Stomach (tissue), 9 donors: ENCODE measurements around the gene PTPRD. TPM values are rescaled to one million over a fixed set of nuclear protein-coding genes. Genes with fewer than 3 reads are reported as not detected.

Source experiments
- DNase-seq, 2 donors: peaks; one replicate each; pipeline versions ENCODE4 v3.0.0 to v3.0.0-alpha.2; 2013 to 2019
- H3K27ac ChIP-seq, 5 donors: fragments of 200-600 bp in 4 of 5; sonication (generic) in 4 of 5; one replicate each; pipeline ENCODE4 v1.5.1; 2013 to 2019; ENCODE audit warnings: mild to moderate bottlenecking in 1 of 5, moderate library complexity in 1 of 5
- H3K27me3 ChIP-seq, 3 donors: fragments of 200-600 bp; sonication (generic); one replicate each; pipeline ENCODE4 v1.5.1; 2017 to 2019; ENCODE audit warnings: mixed run types in 1 of 3
- H3K36me3 ChIP-seq, 4 donors: fragments of 200-600 bp; sonication (generic); 1 replicate in 3 of 4; 2 replicates in 1 of 4; pipeline ENCODE4 v1.5.1; 2016 to 2019
- H3K4me1 ChIP-seq, 4 donors: fragments of 200-600 bp; sonication (generic); one replicate each; pipeline ENCODE4 v1.5.1; 2016 to 2019
- H3K4me3 ChIP-seq, 4 donors: fragments of 200-600 bp; sonication (generic) in 3 of 4; one replicate each; pipeline ENCODE4 v1.5.1; 2016 to 2019; ENCODE audit warnings: mild to moderate bottlenecking in 1 of 4
- H3K9me3 ChIP-seq, 4 donors: fragments of 200-600 bp; sonication (generic); one replicate each; pipeline ENCODE4 v1.5.1; 2016 to 2019
- CTCF ChIP-seq, 7 experiments: fragments of 450-650 bp in 4 of 7; fragments of 200-600 bp in 3 of 7; sonication (generic) in 3 of 7; IDR thresholded peaks; one replicate each; pipeline ENCODE4 v1.5.1; 2016 to 2019; ENCODE audit warnings: antibody characterized with exemption in 7 of 7, control low read depth in 2 of 7, mild to moderate bottlenecking in 1 of 7
- EP300 ChIP-seq: sonication (generic); formaldehyde crosslinking; IDR thresholded peaks from one replicate; pipeline ENCODE4 v1.6.1; 2017; ENCODE audit warnings: antibody characterized with exemption
- POLR2A ChIP-seq, 4 donors: fragments of 450-650 bp; IDR thresholded peaks; one replicate each; pipeline ENCODE4 v1.6.1; 2016; ENCODE audit warnings: antibody characterized with exemption in 4 of 4, control low read depth in 2 of 4, mild to moderate bottlenecking in 1 of 4, moderate library complexity in 1 of 4
- POLR2AphosphoS5 ChIP-seq, 3 donors: sonication (generic); formaldehyde crosslinking; IDR thresholded peaks; one replicate each; pipeline ENCODE4 v1.6.1; 2016; ENCODE audit warnings: antibody characterized with exemption in 3 of 3
- WGBS, 5 donors: extraction: QIAGEN DNeasy Blood & Tissue Kit in 3 of 5; methylation state at CpG; one replicate each; pipeline versions ENCODE4 v1.1.5 to v1.1.7; 2013 to 2018; 5-methylcytosine and 5-hydroxymethylcytosine counted together
- intact Hi-C: fragments of 100-400 bp; cut with DNase I; formaldehyde crosslinking; loops from one replicate; pipeline ENCODE4 v1.15.1; 2023; ENCODE audit warnings: low total_unique reads
- polyA plus RNA-seq, 3 donors: library from polyadenylated mRNA; stranded (reverse); fragments of 200-250 nt; gene quantifications; one replicate each; pipeline ENCODE4 v1.2.3, GENCODE V29; 2013
- total RNA-seq, 5 donors: library from RNA; depleted of rRNA; stranded (reverse); fragments of >200 nt; gene quantifications; one replicate each; pipeline versions ENCODE4 v1.1.0 to v1.2.3, GENCODE V29; 2014 to 2016
- donor health status: healthy with polysubstance abuse.
- donor health status: Bipolar disorder and iron deficiency.
- donor health status: healthy.

Gene PTPRD
- total and polyA plus RNA-seq, 8 donors = 0.12 to 53.1 (median 1.2) TPM

DNA sequence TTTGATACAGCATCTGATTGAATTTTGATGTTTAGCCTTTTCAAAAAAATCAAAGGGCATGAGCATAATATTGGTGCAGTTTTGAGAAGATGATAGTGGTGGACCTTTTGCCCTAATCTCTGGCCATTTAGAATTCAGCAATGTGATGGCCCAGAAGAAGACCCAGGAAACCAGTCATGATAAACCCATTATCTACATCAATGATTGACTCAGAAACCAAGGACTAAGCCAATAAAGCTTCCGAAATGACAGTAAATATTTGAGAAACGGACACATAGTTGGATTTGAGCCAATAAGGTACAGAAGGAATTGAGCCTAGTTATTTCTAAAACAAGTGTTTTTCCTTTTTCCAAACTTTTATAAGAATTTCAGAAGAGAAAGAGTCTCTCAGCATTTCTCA lies 1654.4 kb downstream of the PTPRD start:
- Histone ChIP-seq H3K36me3 (no peaks in the 10 kb centered on the region), H3K9me3 (no peaks in the 10 kb centered on the region), H3K27ac (no peak overlapping the region), H3K4me3 (no peak overlapping the region), H3K27me3 (no peaks in the 10 kb centered on the region), H3K4me1 (no peaks in the 10 kb centered on the region)
- WGBS, 5 donors = 59 to 75% (median 62%) methylated on average over 2 of the region's 2 CpGs
- no peak for DNase-seq
- TF ChIP-seq CTCF (IDR thresholded peaks at IDR 0.05) = no peak
- no peak for TF ChIP-seq POLR2AphosphoS5 (IDR thresholded peaks at IDR 0.05)
- no peak for TF ChIP-seq EP300
- TF ChIP-seq POLR2A (IDR thresholded peaks at IDR 0.05) = no peak
- intact Hi-C loops = no loop called here

DNA sequence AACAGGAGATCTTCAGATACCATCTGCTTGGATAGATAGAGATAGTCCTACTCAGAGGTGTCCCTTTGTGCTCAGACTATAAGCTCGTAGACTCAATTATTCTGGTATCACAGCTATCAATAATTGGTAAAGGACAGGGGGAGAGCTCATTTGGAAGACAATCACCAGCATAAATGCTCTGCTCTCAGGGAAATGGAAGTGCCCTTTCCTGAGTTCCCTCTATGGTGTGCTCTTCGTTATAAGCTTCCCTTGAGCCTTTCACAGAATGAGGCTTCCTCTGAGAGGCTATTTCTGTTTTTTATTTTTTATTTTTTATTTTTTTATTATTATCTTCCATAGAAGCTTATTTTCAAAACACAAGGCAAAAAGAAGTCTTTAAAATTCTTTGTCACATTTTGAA lies 1657.5 kb downstream of the PTPRD start:
- DNase-seq = no peak
- Histone ChIP-seq H3K36me3 (no peaks in the 10 kb centered on the region), H3K9me3 (no peaks in the 10 kb centered on the region), H3K4me3 (no peak overlapping the region), H3K27me3 (no peaks in the 10 kb centered on the region), H3K27ac (no peak overlapping the region), H3K4me1 (no peaks in the 10 kb centered on the region)
- no peak for TF ChIP-seq POLR2AphosphoS5 (IDR thresholded peaks at IDR 0.05)
- 71 to 80% (median 74%) methylated on average over 2 of the region's 2 CpGs for WGBS, 5 donors
- intact Hi-C loops = no loop called here

- Histone ChIP-seq H3K36me3 (no peaks in the 10 kb centered on the region), H3K4me3 (no peak overlapping the region), H3K27me3 (no peaks in the 10 kb centered on the region), H3K4me1 (no peaks in the 10 kb centered on the region), H3K9me3 (no peaks in the 10 kb centered on the region), H3K27ac (no peak overlapping the region)
- WGBS, 5 donors = 77 to 93% (median 89%) methylated on average over 1 of the region's 1 CpG
- TF ChIP-seq POLR2AphosphoS5 (IDR thresholded peaks at IDR 0.05) = no peak
- TF ChIP-seq POLR2A (IDR thresholded peaks at IDR 0.05) = no peak
- TF ChIP-seq EP300 = no peak
- no peak for TF ChIP-seq CTCF (IDR thresholded peaks at IDR 0.05)
- no peak for DNase-seq
- intact Hi-C loops = no loop called here
These were observed 1666.3 kb downstream of the PTPRD start for GRCh38 chr9:8946461-8946860.

- 84 to 94% (median 91%) methylated on average over 1 of the region's 1 CpG for WGBS, 5 donors
- no peaks in the 10 kb centered on the region for H3K4me1 ChIP-seq
- H3K9me3 ChIP-seq = no peaks in the 10 kb centered on the region
- no peak overlapping the region for H3K4me3 ChIP-seq
- no peak overlapping the region for H3K27ac ChIP-seq
- no peak for DNase-seq
- TF ChIP-seq EP300 (no peak), POLR2A (IDR thresholded peaks at IDR 0.05) (no peak), CTCF (IDR thresholded peaks at IDR 0.05) (no peak), POLR2AphosphoS5 (IDR thresholded peaks at IDR 0.05) (no peak)
- H3K36me3 ChIP-seq = no peaks in the 10 kb centered on the region
- no peaks in the 10 kb centered on the region for H3K27me3 ChIP-seq
- intact Hi-C loops = no loop called here
These were observed 1669.4 kb downstream of the PTPRD start for GRCh38 chr9:8943392-8943791.

- no peaks in the 10 kb centered on the region for H3K9me3 ChIP-seq
- no peak overlapping the region for H3K27ac ChIP-seq
- H3K4me1 ChIP-seq = no peaks in the 10 kb centered on the region
- intact Hi-C loops = no loop called here
- DNase-seq = no peak
- H3K4me3 ChIP-seq = no peak overlapping the region
- H3K36me3 ChIP-seq = no peaks in the 10 kb centered on the region
- no peak for TF ChIP-seq EP300
- H3K27me3 ChIP-seq = no peaks in the 10 kb centered on the region
These were observed 1672.2 kb downstream of the PTPRD start for GRCh38 chr9:8940650-8941049.

DNA sequence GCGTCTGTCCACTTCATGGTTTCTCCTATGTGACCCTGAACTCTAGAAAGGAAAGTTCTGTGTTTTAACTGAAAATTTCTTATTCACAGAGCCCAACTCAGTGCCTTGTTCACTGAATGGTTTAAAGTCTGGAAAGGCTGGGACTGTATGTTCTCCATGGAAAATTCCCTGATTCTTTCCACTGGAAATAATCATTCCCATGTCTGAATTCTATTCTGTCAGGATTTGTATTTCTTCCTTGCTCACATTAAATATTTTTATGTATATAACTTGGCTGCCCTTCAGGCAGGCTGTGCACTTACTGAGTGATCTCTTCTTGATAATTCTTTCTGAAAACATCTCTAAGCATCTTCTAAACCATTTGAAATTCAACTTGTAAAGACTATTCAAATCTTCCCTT lies 1686.3 kb downstream of the PTPRD start:
- no peak overlapping the region for H3K27ac ChIP-seq
- no peak for DNase-seq
- TF ChIP-seq EP300 (no peak), POLR2AphosphoS5 (IDR thresholded peaks at IDR 0.05) (no peak), POLR2A (IDR thresholded peaks at IDR 0.05) (no peak), CTCF (IDR thresholded peaks at IDR 0.05) (no peak)
- H3K9me3 ChIP-seq = no peaks in the 10 kb centered on the region
- intact Hi-C loops = no loop called here
- H3K27me3 ChIP-seq = no peaks in the 10 kb centered on the region
- 74 to 87% (median 82%) methylated on average over 1 of the region's 1 CpG for WGBS, 5 donors
- H3K4me3 ChIP-seq = no peak overlapping the region
- no peaks in the 10 kb centered on the region for H3K36me3 ChIP-seq
- H3K4me1 ChIP-seq = no peaks in the 10 kb centered on the region
